CD4-positive, alpha-beta T cell (primary cell): Measurements from ENCODE around the gene SMURF2. TPM values are rescaled to one million over a fixed set of nuclear protein-coding genes. Genes with fewer than 3 reads are reported as not detected.
A peak's percentile ranks its signal among the peaks of the same experiment; 100 is the strongest.

Source experiments
- ATAC-seq: fragments of 200-7000 bp; cut with Tn5 transposase; one replicate; pipeline ENCODE4 v1.10.0; 2022; ENCODE audit warnings: mild to moderate bottlenecking; ENCODE audit not compliant: poor library complexity
- CTCF ChIA-PET: fragments of 350-600 bp; sonication (Branson Sonifier 250); formaldehyde crosslinking; loops from one replicate; lab custom pipeline; 2021; ENCODE audit warnings: antibody characterized with exemption, inconsistent platforms; lab: Charles Lee
- POLR2A ChIA-PET: fragments of 350-600 bp; sonication (Branson Sonifier 250); formaldehyde crosslinking; loops from one replicate; lab custom pipeline; 2021; ENCODE audit warnings: antibody characterized with exemption, inconsistent platforms; lab: Charles Lee
- DNase-seq, 14 experiments: peaks; one replicate each; pipeline ENCODE4 v3.0.0-alpha.2; 2013 to 2020; ENCODE audit warnings: mixed read lengths in 2 of 14
- H3K27ac ChIP-seq, 2 donors: one replicate each; pipeline versions ENCODE4 v1.5.1 to v1.7.0; 2013; ENCODE audit warnings: low read length in 2 of 2, low read depth in 1 of 2, mild to moderate bottlenecking in 1 of 2
- H3K27me3 ChIP-seq, 2 experiments: 1 replicate in 1 of 2; 2 replicates in 1 of 2; pipeline versions ENCODE4 v1.6.1 to v1.7.0; 2013; ENCODE audit warnings: low read length in 2 of 2, control low read depth in 1 of 2, mild to moderate bottlenecking in 1 of 2, moderate library complexity in 1 of 2; ENCODE audit not compliant: insufficient read depth in 2 of 2, control insufficient read depth in 1 of 2
- H3K36me3 ChIP-seq: one replicate; pipeline ENCODE4 v1.6.1; 2013; ENCODE audit warnings: low read length, control low read depth; ENCODE audit not compliant: insufficient read depth
- H3K4me1 ChIP-seq: one replicate; pipeline ENCODE4 v1.6.1; 2013; ENCODE audit warnings: low read length, control low read depth; ENCODE audit not compliant: insufficient read depth
- H3K4me3 ChIP-seq: one replicate; pipeline ENCODE4 v1.5.1; 2013; ENCODE audit warnings: mild to moderate bottlenecking, low read length, moderate library complexity
- H3K9me3 ChIP-seq, 2 experiments: 1 replicate in 1 of 2; 2 replicates in 1 of 2; pipeline versions ENCODE4 v1.6.1 to v1.7.0; 2013; ENCODE audit warnings: low read length in 2 of 2, mild to moderate bottlenecking in 2 of 2, control low read depth in 1 of 2, moderate library complexity in 1 of 2; ENCODE audit not compliant: control insufficient read depth in 1 of 2, insufficient read depth in 1 of 2
- H3K27ac Mint-ChIP-seq: one replicate; pipeline ENCODE4 v1.8.0; 2020; ENCODE audit warnings: mixed read lengths
- H3K27me3 Mint-ChIP-seq: one replicate; pipeline ENCODE4 v1.8.0; 2021; ENCODE audit warnings: mixed read lengths
- H3K36me3 Mint-ChIP-seq: one replicate; pipeline ENCODE4 v1.8.0; 2021; ENCODE audit warnings: low read depth, mixed read lengths
- H3K4me1 Mint-ChIP-seq: one replicate; pipeline ENCODE4 v1.8.0; 2021; ENCODE audit warnings: low read depth, mixed read lengths
- H3K4me3 Mint-ChIP-seq: one replicate; pipeline ENCODE4 v1.8.0; 2020; ENCODE audit warnings: mild to moderate bottlenecking, mixed read lengths
- H3K9me3 Mint-ChIP-seq: one replicate; pipeline ENCODE4 v1.8.0; 2020; ENCODE audit warnings: mixed read lengths
- CTCF ChIP-seq: fragments of 200-600 bp; IDR thresholded peaks from one replicate; pipeline ENCODE4 v1.8.0; 2022; ENCODE audit warnings: antibody characterized with exemption, mild to moderate bottlenecking
- intact Hi-C, 2 experiments: fragments of 100-400 bp; cut with DNase I in 1 of 2; cut with micrococcal nuclease in 1 of 2; formaldehyde crosslinking; loops; one replicate each; pipeline versions ENCODE4 v1.15.1 to v1.9.0; 2023 to 2025; cut with DNase I, micrococcal nuclease
- microRNA-seq: library from miRNA; unstranded; fragments of <30 nt; microRNA quantifications from one replicate; pipeline ENCODE4 v1.2.0, GENCODE V29; 2021; ENCODE audit warnings: borderline microRNAs expressed, borderline replicate concordance
- total RNA-seq, 174 experiments: library from RNA in 2 of 174; stranded (reverse) in 2 of 174; gene quantifications; one replicate each; pipeline ENCODE4 v1.2.3 and lab custom pipeline; 2021 to 2026

SMURF2 gene
- total RNA-seq, 2 experiments from 2014 or later = 28.0 to 29.7 TPM

- Mint-ChIP-seq H3K4me3 (peak overlapping the region; percentile 100), H3K4me1 (peaks cover 77% of the 10 kb centered on the region), H3K36me3 (peaks cover 82% of the 10 kb centered on the region), H3K27me3 (no peaks in the 10 kb centered on the region), H3K9me3 (no peaks in the 10 kb centered on the region), H3K27ac (peak overlapping the region; percentile 99)
- peak overlapping the region; percentile 65 to 91 for H3K27ac ChIP-seq
- DNase-seq = peak in 1 of 14 experiments; percentile 2
- peak overlapping the region; percentile 77 for H3K4me3 ChIP-seq
- peaks cover 39% of the 10 kb centered on the region for H3K4me1 ChIP-seq
- H3K36me3 ChIP-seq = peaks cover 52% of the 10 kb centered on the region
- ChIA-PET POLR2A (interaction anchor here (0.6 to 10.7 kb wide), 23 partner anchors 8 to 874 kb away, joined by 3 to 453 read pairs (median 4); partner anchors contain the start of genes CEP95, DDX5, ICAM2 and MAP3K3), CTCF (interaction anchor here (3.8 kb wide), 1 partner anchor 10 kb away, joined by 40 read pairs; the partner anchor contains the start of genes CEP95 and DDX5)
- no peaks in the 10 kb centered on the region for H3K9me3 ChIP-seq
- H3K27me3 ChIP-seq = no peaks in the 10 kb centered on the region
- no peak for ATAC-seq
- TF ChIP-seq CTCF = no peak
- intact Hi-C loops = loop anchor here (5.0 to 10.0 kb wide), 3 partner anchors 174 to 722 kb away; partner anchors contain the start of genes CCDC47 (in 1 of the 2), DDX42 (in 1 of the 2) and TEX2 (in 1 of the 2)
Observed at GRCh38 chr17:64496348-64496785, 165.7 kb downstream of the SMURF2 start.

Small RNAs within 50 kb of the gene (microRNA-seq; reads per million reads assigned to microRNA genes)
- gene MIR3064 = 7.9 reads per million, percentile 35 among the genes with 10 or more reads in this experiment
- not detected for gene MIR5047

Other genes starting within 250 kb of the SMURF2 start
- gene MILR1, start 213.2 kb downstream of the SMURF2 start, total RNA-seq = under 1 TPM in 1 of 2 experiments, not detected in 1; 0.30 TPM
- gene POLG2, start 165.3 kb downstream of the SMURF2 start, total RNA-seq = 10 to 100 TPM; 32.8 to 34.1 TPM
- gene DDX5, start 156.0 kb downstream of the SMURF2 start, total RNA-seq = 1,000 to 10,000 TPM; 2,388 to 2,534 TPM
- 100 to 1,000 TPM; 256 to 269 TPM for gene CEP95, start 155.3 kb downstream of the SMURF2 start, total RNA-seq